SK-N-SH treated with all-trans-retinoic acid at 6 μM for 48 hours (cell line): Measurements from ENCODE around the gene CMIP.

ENCODE experiments used
- ATAC-seq: fragments of 200-7000 bp; cut with Tn5 transposase; 3 replicates; pipeline ENCODE4 v1.9.1; 2020; ENCODE audit warnings: mild to moderate bottlenecking, moderate library complexity
- BACH2 ChIP-seq: fragments of 250-450 bp; sonication (Bioruptor Pico); IDR thresholded peaks from 2 replicates; pipeline ENCODE4 v1.9.0; 2021; ENCODE audit warnings: mild to moderate bottlenecking, borderline replicate concordance
- CREB5 ChIP-seq: fragments of 250-450 bp; sonication (Bioruptor Pico); IDR thresholded peaks from 2 replicates; pipeline ENCODE4 v1.5.1; 2020; ENCODE audit warnings: low read depth, mild to moderate bottlenecking, moderate library complexity
- CSDC2 ChIP-seq: fragments of 250-450 bp; sonication (Bioruptor Pico); IDR thresholded peaks from 2 replicates; pipeline ENCODE4 v1.5.0; 2020; ENCODE audit warnings: mild to moderate bottlenecking, moderate library complexity
- CSRNP3 ChIP-seq: fragments of 250-450 bp; sonication (Bioruptor Pico); IDR thresholded peaks from 2 replicates; pipeline ENCODE4 v1.5.1; 2021; ENCODE audit warnings: mild to moderate bottlenecking, moderate library complexity
- ESRRG ChIP-seq: fragments of 250-450 bp; sonication (Bioruptor Pico); IDR thresholded peaks from 2 replicates; pipeline ENCODE4 v1.6.1; 2021; ENCODE audit warnings: mild to moderate bottlenecking
- GLIS3 ChIP-seq: fragments of 250-450 bp; sonication (Bioruptor Pico); IDR thresholded peaks from 2 replicates; pipeline ENCODE4 v1.5.0; 2020; ENCODE audit warnings: mild to moderate bottlenecking, moderate library complexity
- ISL1 ChIP-seq: fragments of 250-450 bp; sonication (Bioruptor Pico); IDR thresholded peaks from 2 replicates; pipeline ENCODE4 v2.1.2; 2022; ENCODE audit warnings: mild to moderate bottlenecking, moderate library complexity
- OSR1 ChIP-seq: fragments of 250-450 bp; sonication (Bioruptor Pico); IDR thresholded peaks from 2 replicates; pipeline ENCODE4 v1.8.0; 2022; ENCODE audit warnings: moderate library complexity, mild to moderate bottlenecking, inconsistent platforms
- PATZ1 ChIP-seq: fragments of 250-450 bp; sonication (Bioruptor Pico); IDR thresholded peaks from 2 replicates; pipeline ENCODE4 v1.8.0; 2020; ENCODE audit warnings: mild to moderate bottlenecking, moderate library complexity, borderline replicate concordance
- POU6F1 ChIP-seq: fragments of 250-450 bp; sonication (Bioruptor Pico); IDR thresholded peaks from 2 replicates; pipeline ENCODE4 v1.8.0; 2021; ENCODE audit warnings: low read depth, mild to moderate bottlenecking, moderate library complexity, borderline replicate concordance
- PPARA ChIP-seq: fragments of 250-450 bp; sonication (Bioruptor Pico); IDR thresholded peaks from 2 replicates; pipeline ENCODE4 v1.5.0; 2020; ENCODE audit warnings: mild to moderate bottlenecking, borderline replicate concordance
- SNAI2 ChIP-seq: fragments of 250-450 bp; sonication (Bioruptor Pico); IDR thresholded peaks from 2 replicates; pipeline ENCODE4 v1.5.0; 2020; ENCODE audit warnings: mild to moderate bottlenecking, moderate library complexity
- TCF4 ChIP-seq: fragments of 250-450 bp; sonication (Bioruptor Pico); IDR thresholded peaks from 2 replicates; pipeline ENCODE4 v1.8.0; 2021; ENCODE audit warnings: mild to moderate bottlenecking, moderate library complexity, borderline replicate concordance
- TOX ChIP-seq: fragments of 250-450 bp; sonication (Bioruptor Pico); IDR thresholded peaks from 2 replicates; pipeline ENCODE4 v1.8.0; 2021; ENCODE audit warnings: mild to moderate bottlenecking, moderate library complexity, borderline replicate concordance
- TSHZ2 ChIP-seq: fragments of 250-450 bp; sonication (Bioruptor Pico); IDR thresholded peaks from 2 replicates; pipeline ENCODE4 v1.5.0; 2020; ENCODE audit warnings: mild to moderate bottlenecking, moderate library complexity
- ZC3H10 ChIP-seq: fragments of 250-450 bp; sonication (Bioruptor Pico); IDR thresholded peaks from 2 replicates; pipeline ENCODE4 v1.5.1; 2021; ENCODE audit warnings: mild to moderate bottlenecking, moderate library complexity
- ZFP30 ChIP-seq: fragments of 450-650 bp; formaldehyde crosslinking; IDR thresholded peaks from 2 replicates; pipeline ENCODE4 v1.5.0; 2022; ENCODE audit warnings: mild to moderate bottlenecking, moderate library complexity
- ZNF565 ChIP-seq: fragments of 450-650 bp; formaldehyde crosslinking; conservative IDR thresholded peaks from 2 replicates; pipeline ENCODE4 v1.5.0; 2020; ENCODE audit warnings: low read depth, mild to moderate bottlenecking, moderate library complexity
- ZNF70 ChIP-seq: fragments of 450-650 bp; formaldehyde crosslinking; IDR thresholded peaks from 2 replicates; pipeline ENCODE4 v1.5.0; 2020; ENCODE audit warnings: mild to moderate bottlenecking, moderate library complexity
- ZNF8 ChIP-seq: fragments of 450-650 bp; formaldehyde crosslinking; IDR thresholded peaks from 2 replicates; pipeline ENCODE4 v1.5.0; 2020; ENCODE audit warnings: mild to moderate bottlenecking, moderate library complexity

Gene CMIP

GRCh38 chr16:81449241-81449640 lies 4.6 kb downstream of the CMIP start:
- ATAC-seq = no peak
- TF ChIP-seq PPARA (CRISPR knock-in tag) (no peak), GLIS3 (CRISPR knock-in tag) (no peak), ZNF70 (CRISPR knock-in tag) (no peak), CREB5 (CRISPR knock-in tag) (no peak), POU6F1 (no peak), TCF4 (no peak), ZNF8 (no peak), SNAI2 (CRISPR knock-in tag) (no peak), OSR1 (CRISPR knock-in tag) (no peak), ESRRG (no peak), TSHZ2 (CRISPR knock-in tag) (no peak), ZFP30 (no peak), ISL1 (CRISPR knock-in tag) (no peak), ZC3H10 (no peak), CSRNP3 (CRISPR knock-in tag) (no peak), CSDC2 (CRISPR knock-in tag) (no peak), TOX (CRISPR knock-in tag) (no peak)

- no peak for ATAC-seq
- no peak for TF ChIP-seq ZNF8
- TF ChIP-seq OSR1 (CRISPR knock-in tag) = no peak
- no peak for TF ChIP-seq PATZ1 (CRISPR knock-in tag)
- no peak for TF ChIP-seq ZNF70 (CRISPR knock-in tag)
- TF ChIP-seq GLIS3 (CRISPR knock-in tag) = no peak
- no peak for TF ChIP-seq ZNF565 (CRISPR knock-in tag)
- no peak for TF ChIP-seq PPARA (CRISPR knock-in tag)
- TF ChIP-seq BACH2 (CRISPR knock-in tag) = no peak
- no peak for TF ChIP-seq CSRNP3 (CRISPR knock-in tag)
- TF ChIP-seq TSHZ2 (CRISPR knock-in tag) = no peak
- TF ChIP-seq, all 23 proteins: peak for 0
These were observed 5.4 kb downstream of the CMIP start for GRCh38 chr16:81449899-81450608.
